HepG2 (cell line): ENCODE data around the gene SPG7. TPM values are rescaled to one million over a fixed set of nuclear protein-coding genes. Genes with fewer than 3 reads are reported as not detected.
A peak's percentile ranks its signal among the peaks of the same experiment; 100 is the strongest.

Experiments
- AGO1 ChIP-seq: fragments of 200-400 bp; formaldehyde crosslinking; IDR thresholded peaks from 2 replicates; pipeline ENCODE4 v1.6.1; 2017; ENCODE audit warnings: mild to moderate bottlenecking, low read depth, low read length, moderate library complexity; ENCODE audit not compliant: poor library complexity, severe bottlenecking
- ATF7-NPFF ChIP-seq: sonication (generic); formaldehyde crosslinking; IDR thresholded peaks from 2 replicates; pipeline ENCODE4 v1.8.1; 2023; ENCODE audit warnings: mild to moderate bottlenecking, low read depth, missing genetic modification reagents, moderate library complexity
- CSRNP2 ChIP-seq: sonication (generic); formaldehyde crosslinking; conservative IDR thresholded peaks from 2 replicates; pipeline ENCODE4 v1.8.0; 2022; ENCODE audit warnings: low read depth, missing genetic modification reagents
- DBP ChIP-seq: sonication (generic); formaldehyde crosslinking; IDR thresholded peaks from 2 replicates; pipeline ENCODE4 v1.4.0; 2020; ENCODE audit warnings: missing genetic modification reagents; ENCODE audit errors: not compliant biosample characterization
- EHMT2 ChIP-seq: fragments of 200-600 bp; sonication (generic); IDR thresholded peaks from 2 replicates; pipeline ENCODE4 v1.7.0; 2017; ENCODE audit warnings: antibody characterized with exemption, low read depth, low read length, borderline replicate concordance
- HNF4G ChIP-seq, 2 experiments: sonication (generic) in 1 of 2; formaldehyde crosslinking in 1 of 2; IDR thresholded peaks; 2 replicates each; pipeline versions ENCODE4 v1.4.0 to v1.6.1; 2011 to 2020; ENCODE audit warnings: borderline replicate concordance in 2 of 2, low read depth in 2 of 2, mild to moderate bottlenecking in 2 of 2, low read length in 1 of 2, missing genetic modification reagents in 1 of 2, moderate library complexity in 1 of 2
- HOXD1 ChIP-seq: sonication (generic); formaldehyde crosslinking; IDR thresholded peaks from 2 replicates; pipeline ENCODE4 v1.5.0; 2020; ENCODE audit warnings: missing genetic modification reagents
- JARID2 ChIP-seq: sonication (generic); formaldehyde crosslinking; IDR thresholded peaks from 2 replicates; pipeline ENCODE4 v1.8.1; 2023; ENCODE audit warnings: missing genetic modification reagents, inconsistent platforms; ENCODE audit not compliant: insufficient replicate concordance
- KLF9 ChIP-seq: IDR thresholded peaks from 2 replicates; pipeline ENCODE4 v1.6.1; 2016; ENCODE audit warnings: low read depth
- MAX ChIP-seq: IDR thresholded peaks from 2 replicates; pipeline ENCODE4 v1.6.1; 2012; ENCODE audit warnings: inconsistent platforms
- MED1 ChIP-seq: sonication (generic); formaldehyde crosslinking; IDR thresholded peaks from 2 replicates; pipeline ENCODE4 v1.4.0; 2020; ENCODE audit warnings: missing genetic modification reagents
- NFATC3 ChIP-seq: sonication (generic); formaldehyde crosslinking; IDR thresholded peaks from 2 replicates; pipeline ENCODE4 v1.5.1; 2020; ENCODE audit warnings: mild to moderate bottlenecking, missing genetic modification reagents
- PCBP2 ChIP-seq: fragments of 200-400 bp; formaldehyde crosslinking; optimal IDR thresholded peaks from 2 replicates; pipeline ENCODE3; 2018; ENCODE audit warnings: low read length, low read depth; ENCODE audit not compliant: poor library complexity, severe bottlenecking
- SRSF4 ChIP-seq: fragments of 200-400 bp; formaldehyde crosslinking; IDR thresholded peaks from one replicate; pipeline ENCODE4 v1.6.1; 2018; ENCODE audit warnings: mild to moderate bottlenecking, low read depth, low read length, moderate library complexity; ENCODE audit not compliant: poor library complexity, severe bottlenecking
- TMF1 ChIP-seq: sonication (generic); formaldehyde crosslinking; IDR thresholded peaks from 2 replicates; pipeline ENCODE4 v1.8.1; 2022; ENCODE audit warnings: low read depth, missing genetic modification reagents
- ZBTB7A ChIP-seq: sonication (generic); formaldehyde crosslinking; IDR thresholded peaks from 2 replicates; pipeline ENCODE4 v1.8.0; 2022; ENCODE audit warnings: mild to moderate bottlenecking, missing genetic modification reagents
- ZFX ChIP-seq: sonication (generic); formaldehyde crosslinking; IDR thresholded peaks from 2 replicates; pipeline ENCODE4 v1.4.0; 2020; ENCODE audit warnings: mild to moderate bottlenecking, low read depth, missing genetic modification reagents, moderate library complexity
- ZNF121 ChIP-seq: sonication (generic); formaldehyde crosslinking; IDR thresholded peaks from 2 replicates; pipeline ENCODE4 v1.5.0; 2020; ENCODE audit warnings: mild to moderate bottlenecking, missing genetic modification reagents
- ZNF232 ChIP-seq: sonication (generic); formaldehyde crosslinking; IDR thresholded peaks from 2 replicates; pipeline ENCODE4 v1.4.0; 2020; ENCODE audit warnings: missing genetic modification reagents, borderline replicate concordance
- ZNF24 ChIP-seq: fragments of 450-650 bp; IDR thresholded peaks from 2 replicates; pipeline ENCODE4 v1.6.1; 2017; ENCODE audit warnings: antibody characterized with exemption, mild to moderate bottlenecking
- ZNF281 ChIP-seq: sonication (generic); formaldehyde crosslinking; IDR thresholded peaks from 2 replicates; pipeline ENCODE4 v1.4.0; 2020; ENCODE audit warnings: missing genetic modification reagents, borderline replicate concordance
- ZNF331 ChIP-seq: sonication (generic); formaldehyde crosslinking; IDR thresholded peaks from 2 replicates; pipeline ENCODE4 v1.4.0; 2020; ENCODE audit warnings: missing genetic modification reagents
- ZNF468 ChIP-seq: sonication (generic); formaldehyde crosslinking; IDR thresholded peaks from 2 replicates; pipeline ENCODE4 v1.8.0; 2022; ENCODE audit warnings: mild to moderate bottlenecking, moderate library complexity, missing genetic modification reagents
- ZNF510 ChIP-seq: sonication (generic); formaldehyde crosslinking; IDR thresholded peaks from 2 replicates; pipeline ENCODE4 v1.4.0; 2020; ENCODE audit warnings: low read depth, mild to moderate bottlenecking, missing genetic modification reagents
- ZNF746 ChIP-seq: sonication (generic); formaldehyde crosslinking; IDR thresholded peaks from 2 replicates; pipeline ENCODE4 v1.8.0; 2022; ENCODE audit warnings: mild to moderate bottlenecking, missing genetic modification reagents
- polyA plus RNA-seq, 8 experiments: library from polyadenylated mRNA; depleted of rRNA in 3 of 8; stranded (reverse) in 7 of 8; unstranded in 1 of 8; fragments of >200 nt; fragmentation: Illumina TruSeq in 4 of 8; extraction: Trizol in 4 of 8; gene quantifications; 2 replicates each; pipeline versions ENCODE4 v1.2.1 to v1.2.3, GENCODE V29; 2011 to 2016; ENCODE audit warnings: low read depth in 4 of 8, missing spikeins in 1 of 8, mixed read lengths in 1 of 8; ENCODE audit not compliant: insufficient read depth in 1 of 8
- total RNA-seq, 5 experiments: library from RNA; depleted of rRNA; stranded (reverse); fragments of >200 nt; fragmentation: Illumina TruSeq; extraction: Trizol; gene quantifications; 2 replicates each; pipeline ENCODE4 v1.2.3, GENCODE V29; 2016; ENCODE audit warnings: low read depth in 1 of 5

Gene SPG7
- total and polyA plus RNA-seq, 2 of the 13 experiments (the other 11 are each of a cell fraction or from before 2014, with no cell fraction given) = 66.0 to 136 TPM

GRCh38 chr16:89561142-89561883 is 53.1 kb downstream of the SPG7 start (continued):
- no peak for TF ChIP-seq ZNF331 (CRISPR knock-in tag)
- no peak for TF ChIP-seq PCBP2
- TF ChIP-seq ATF7-NPFF = no peak
- TF ChIP-seq DBP (CRISPR knock-in tag) = no peak
- no peak for TF ChIP-seq CSRNP2
- TF ChIP-seq KLF9 (CRISPR knock-in tag) = no peak
- no peak for TF ChIP-seq EHMT2
- TF ChIP-seq ZNF24 = no peak
- TF ChIP-seq ZNF232 (CRISPR knock-in tag) = no peak
- TF ChIP-seq TMF1 = 0 out of 2 replicates have a peak, but pooled peaks have one; percentile 52
- no peak for TF ChIP-seq HNF4G (IDR thresholded peaks at IDR 0.05; ENCODE audit: borderline replicate concordance, low read depth, low read length)
- TF ChIP-seq HNF4G (CRISPR knock-in tag; IDR thresholded peaks at IDR 0.05; ENCODE audit: borderline replicate concordance, low read depth) = no peak
- TF ChIP-seq ZNF746 (CRISPR knock-in tag) = no peak
- TF ChIP-seq HOXD1 = no peak
- TF ChIP-seq ZNF510 (CRISPR knock-in tag) = no peak
- TF ChIP-seq SRSF4 = no peak
- no peak for TF ChIP-seq JARID2 (CRISPR knock-in tag)
- TF ChIP-seq ZNF468 (CRISPR knock-in tag) = no peak
- TF ChIP-seq MAX = no peak
- TF ChIP-seq MED1 (CRISPR knock-in tag) = no peak
- no peak for TF ChIP-seq ZNF281
- no peak for TF ChIP-seq ZFX (CRISPR knock-in tag)
- TF ChIP-seq AGO1 = no peak
- no peak for TF ChIP-seq NFATC3 (CRISPR knock-in tag)
- no peak for TF ChIP-seq ZBTB7A (CRISPR knock-in tag)
- no peak for TF ChIP-seq ZNF121 (CRISPR knock-in tag)
